HCT116 (cell line): ENCODE results near the gene IGFN1. TPM values are rescaled to one million over a fixed set of nuclear protein-coding genes. Genes with fewer than 3 reads are reported as not detected.

Experiments used
- ATAC-seq: fragments of 200-7000 bp; cut with Tn5 transposase; 2 replicates; pipeline ENCODE4 v1.9.1; 2020; ENCODE audit warnings: mild to moderate bottlenecking, moderate library complexity
- BruUV-seq: library from RNA; stranded (reverse); fragments of 400-500 nt; replicated peaks from 2 replicates; lab custom pipeline; 2021; lab: Mats Ljungman, UMichigan
- CTCF ChIA-PET: fragments of 300-600 bp; sonication (Branson Sonifier 250); formaldehyde crosslinking; loops from one replicate; lab custom pipeline; 2021; ENCODE audit warnings: antibody characterized with exemption; lab: Charles Lee
- POLR2A ChIA-PET: fragments of 300-600, 350-600 bp; sonication (Branson Sonifier 250); formaldehyde crosslinking; loops from one replicate; lab custom pipeline; 2021; ENCODE audit warnings: antibody characterized with exemption; lab: Charles Lee
- RAD21 ChIA-PET, 2 experiments: fragments of 300-600 bp; sonication (Branson Sonifier 250); formaldehyde crosslinking; loops; one replicate each; lab custom pipeline; 2023; ENCODE audit warnings: low total read pairs in 2 of 2; ENCODE audit not compliant: uncharacterized antibody in 2 of 2, unreplicated experiment in 2 of 2, low non-redundant PET in 1 of 2; lab: Charles Lee
- DNase-seq: peaks from one replicate; pipeline ENCODE4 v3.0.0-alpha.2; 2010; ENCODE audit warnings: low read depth, low spot score
- H2AFZ ChIP-seq: fragments of 200-600 bp; shearing (Covaris generic), sonication (generic); 2 replicates; pipeline ENCODE4 v1.6.1; 2017; ENCODE audit warnings: low read depth, mixed run types, mixed read lengths, antibody characterized with exemption, low read length; ENCODE audit not compliant: poor library complexity, severe bottlenecking
- H3K27ac ChIP-seq: 2 replicates; pipeline ENCODE4 v1.5.1; 2012; ENCODE audit warnings: low read depth, low read length
- H3K27me3 ChIP-seq: fragments of 200-600 bp; sonication (generic); 2 replicates; pipeline ENCODE4 v1.6.1; 2016; ENCODE audit warnings: mixed run types, low read length, mixed read lengths; ENCODE audit not compliant: insufficient read depth
- H3K36me3 ChIP-seq, 2 experiments: fragments of 200-500 bp in 1 of 2; fragments of 200-600 bp in 1 of 2; sonication (Bioruptor generic) in 1 of 2; sonication (generic) in 1 of 2; 2 replicates each; pipeline versions ENCODE4 v1.5.1 to v1.6.1; 2014 to 2016; ENCODE audit warnings: low read length in 2 of 2, inconsistent platforms in 1 of 2, mixed read lengths in 1 of 2, mixed run types in 1 of 2; ENCODE audit not compliant: insufficient read depth in 2 of 2, control insufficient read depth in 1 of 2
- H3K4me1 ChIP-seq, 2 experiments: fragments of 200-600 bp in 1 of 2; sonication (generic) in 1 of 2; 2 replicates each; pipeline versions ENCODE4 v1.5.1 to v1.6.1; 2012 to 2017; ENCODE audit warnings: low read length in 2 of 2, inconsistent platforms in 1 of 2, mild to moderate bottlenecking in 1 of 2, mixed read lengths in 1 of 2, mixed run types in 1 of 2, moderate library complexity in 1 of 2; ENCODE audit not compliant: insufficient read depth in 2 of 2, control insufficient read depth in 1 of 2
- H3K4me2 ChIP-seq: fragments of 200-600 bp; sonication (generic); 2 replicates; pipeline ENCODE4 v1.6.1; 2017; ENCODE audit warnings: mixed run types, low read length, mixed read lengths
- H3K4me3 ChIP-seq, 2 experiments: fragments of 200-600 bp in 1 of 2; sonication (generic) in 1 of 2; replicated peaks in 1 of 2; 2 replicates each; pipeline ENCODE4 v1.5.1; 2011 to 2016; ENCODE audit warnings: low read length in 2 of 2, control low read depth in 1 of 2, low read depth in 1 of 2, mild to moderate bottlenecking in 1 of 2, mixed read lengths in 1 of 2, mixed run types in 1 of 2
- H3K79me2 ChIP-seq: fragments of 200-600 bp; sonication (generic); 2 replicates; pipeline ENCODE4 v1.6.1; 2017; ENCODE audit warnings: mild to moderate bottlenecking, mixed run types, low read length, moderate library complexity, mixed read lengths; ENCODE audit not compliant: insufficient read depth
- H3K9ac ChIP-seq: fragments of 200-600 bp; sonication (generic); 2 replicates; pipeline ENCODE4 v1.6.1; 2016; ENCODE audit warnings: low read length, mixed read lengths
- H3K9me2 ChIP-seq: fragments of 200-600 bp; sonication (generic), shearing (Covaris generic); 2 replicates; pipeline ENCODE4 v1.6.1; 2017; ENCODE audit warnings: mixed run types, mild to moderate bottlenecking, moderate library complexity; ENCODE audit not compliant: insufficient read depth
- H3K9me3 ChIP-seq, 2 experiments: fragments of 200-500 bp in 1 of 2; fragments of 200-600 bp in 1 of 2; sonication (Bioruptor generic) in 1 of 2; sonication (generic) in 1 of 2; 2 replicates each; pipeline ENCODE4 v1.6.1; 2014 to 2017; ENCODE audit warnings: low read length in 2 of 2, mixed read lengths in 2 of 2, inconsistent platforms in 1 of 2, low read depth in 1 of 2, mild to moderate bottlenecking in 1 of 2, mixed run types in 1 of 2, moderate library complexity in 1 of 2; ENCODE audit not compliant: control insufficient read depth in 1 of 2, insufficient read depth in 1 of 2
- H4K20me1 ChIP-seq: fragments of 200-600 bp; sonication (generic), shearing (Covaris generic); 2 replicates; pipeline ENCODE4 v1.6.1; 2017; ENCODE audit warnings: mixed run types, mild to moderate bottlenecking, moderate library complexity; ENCODE audit not compliant: insufficient read depth
- ATF3 ChIP-seq: IDR thresholded peaks from 2 replicates; pipeline ENCODE4 v1.6.1; 2012
- CBX3 ChIP-seq: IDR thresholded peaks from 2 replicates; pipeline ENCODE4 v1.6.1; 2012; ENCODE audit warnings: low read depth
- CEBPB ChIP-seq: IDR thresholded peaks from 2 replicates; pipeline ENCODE4 v1.6.1; 2012; ENCODE audit warnings: low read depth
- CTCF ChIP-seq, 3 experiments: fragments of 200-600 bp in 1 of 3; sonication (generic) in 1 of 3; IDR thresholded peaks in 2 of 3; conservative IDR thresholded peaks in 1 of 3; 2 replicates each; pipeline ENCODE4 v1.5.1; 2012 to 2017; ENCODE audit warnings: low read depth in 2 of 3, low read length in 2 of 3, antibody characterized with exemption in 1 of 3, borderline replicate concordance in 1 of 3, control low read depth in 1 of 3, mild to moderate bottlenecking in 1 of 3, mixed read lengths in 1 of 3, mixed run types in 1 of 3, moderate library complexity in 1 of 3; ENCODE audit not compliant: insufficient read depth in 1 of 3
- ELF1 ChIP-seq: IDR thresholded peaks from 2 replicates; pipeline ENCODE4 v1.6.1; 2012; ENCODE audit warnings: low read depth, borderline replicate concordance
- EZH2 ChIP-seq: fragments of 200-600 bp; sonication (generic); IDR thresholded peaks from 2 replicates; pipeline ENCODE4 v1.6.1; 2017; ENCODE audit warnings: antibody characterized with exemption, mixed run types
- EZH2phosphoT487 ChIP-seq: fragments of 200-600 bp; IDR thresholded peaks from 2 replicates; pipeline ENCODE4 v1.6.1; 2018; ENCODE audit warnings: antibody characterized with exemption, borderline replicate concordance
- FOSL1 ChIP-seq: IDR thresholded peaks from 2 replicates; pipeline ENCODE4 v1.6.1; 2012; ENCODE audit warnings: low read depth
- JUND ChIP-seq: IDR thresholded peaks from 2 replicates; pipeline ENCODE4 v1.6.1; 2012
- POLR2AphosphoS5 ChIP-seq: IDR thresholded peaks from 2 replicates; pipeline ENCODE4 v1.6.1; 2011; ENCODE audit warnings: mild to moderate bottlenecking, low read depth, low read length, moderate library complexity
- RAD21 ChIP-seq: IDR thresholded peaks from 2 replicates; pipeline ENCODE4 v1.6.1; 2012; ENCODE audit warnings: low read depth, mild to moderate bottlenecking
- REST ChIP-seq: IDR thresholded peaks from 2 replicates; pipeline ENCODE4 v1.6.1; 2012; ENCODE audit warnings: low read depth
- SIN3A ChIP-seq: IDR thresholded peaks from 2 replicates; pipeline ENCODE4 v1.6.1; 2012; ENCODE audit warnings: low read depth
- SRF ChIP-seq: IDR thresholded peaks from 2 replicates; pipeline ENCODE4 v1.6.1; 2012; ENCODE audit warnings: low read depth
- TCF7L2 ChIP-seq: IDR thresholded peaks from 2 replicates; pipeline ENCODE4 v1.7.0; 2011; ENCODE audit warnings: borderline replicate concordance, inconsistent platforms; ENCODE audit not compliant: insufficient read depth, insufficient read length; ENCODE audit errors: extremely low read depth
- YY1 ChIP-seq: IDR thresholded peaks from 2 replicates; pipeline ENCODE4 v1.6.1; 2011; ENCODE audit warnings: low read length, low read depth, moderate library complexity, mild to moderate bottlenecking; ENCODE audit not compliant: insufficient replicate concordance; ENCODE audit errors: extremely low read depth
- ZFX ChIP-seq: fragments of 450-650 bp; IDR thresholded peaks from 2 replicates; pipeline ENCODE4 v1.6.1; 2017
- intact Hi-C: fragments of 100-400 bp; cut with micrococcal nuclease; formaldehyde crosslinking; loops from 2 replicates; pipeline ENCODE4 v1.10.0; 2022
- total RNA-seq: library from RNA; stranded (reverse); gene quantifications from one replicate; pipeline ENCODE4 v1.2.1, GENCODE V29; 2021; ENCODE audit not compliant: unreplicated experiment

The IGFN1 gene
- total RNA-seq, 1 experiment from 2014 or later: not detected

GRCh38 chr1:201163707-201164106 is 26.9 kb upstream of the IGFN1 start (continued):
- TF ChIP-seq SRF: no peak
- TF ChIP-seq ZFX: no peak
- TF ChIP-seq YY1: no peak
- no peak for TF ChIP-seq EZH2
- no peak for TF ChIP-seq CEBPB

GRCh38 chr1:201164645-201165044 is 26.0 kb upstream of the IGFN1 start:
- POLR2A ChIA-PET: no interaction called here
- no peak for ATAC-seq

More at GRCh38 chr1:201164645-201165044, 26.0 kb upstream of the IGFN1 start:
- Histone ChIP-seq H3K27ac (no peak overlapping the region), H3K9me3 (no peaks in the 10 kb centered on the region), H2AFZ (no peak overlapping the region), H3K4me3 (no peak overlapping the region), H3K4me2 (no peak overlapping the region), H3K27me3 (no peaks in the 10 kb centered on the region), H3K79me2 (no peaks in the 10 kb centered on the region), H4K20me1 (no peaks in the 10 kb centered on the region), H3K9ac (no peak overlapping the region), H3K4me1 (peaks cover 0 to under 1% of the 10 kb centered on the region in 2 experiments; a peak in 1 of 4 replicates), H3K9me2 (no peaks in the 10 kb centered on the region), H3K36me3 (no peaks in the 10 kb centered on the region)
- RAD21 ChIA-PET: no interaction called here
- no peak for DNase-seq
- TF ChIP-seq FOSL1 (no peak), CEBPB (no peak), JUND (no peak), SIN3A (no peak), CBX3 (no peak), ATF3 (no peak), CTCF (IDR thresholded peaks at IDR 0.05 in 2 of 3, conservative IDR thresholded peaks at IDR 0.05 in 1 of 3; ENCODE audit: borderline replicate concordance in 1 of 3, insufficient read depth in 1 of 3, low read depth in 2 of 3, low read length in 2 of 3) (no peak), TCF7L2 (no peak), EZH2phosphoT487 (no peak), YY1 (no peak), SRF (no peak), ELF1 (no peak), POLR2AphosphoS5 (no peak), REST (no peak), RAD21 (no peak)
- intact Hi-C loops: no loop called here
- BruUV-seq: no TSS peak
- CTCF ChIA-PET: no interaction called here
